ENCODE results near the gene CRELD2.

DNA sequence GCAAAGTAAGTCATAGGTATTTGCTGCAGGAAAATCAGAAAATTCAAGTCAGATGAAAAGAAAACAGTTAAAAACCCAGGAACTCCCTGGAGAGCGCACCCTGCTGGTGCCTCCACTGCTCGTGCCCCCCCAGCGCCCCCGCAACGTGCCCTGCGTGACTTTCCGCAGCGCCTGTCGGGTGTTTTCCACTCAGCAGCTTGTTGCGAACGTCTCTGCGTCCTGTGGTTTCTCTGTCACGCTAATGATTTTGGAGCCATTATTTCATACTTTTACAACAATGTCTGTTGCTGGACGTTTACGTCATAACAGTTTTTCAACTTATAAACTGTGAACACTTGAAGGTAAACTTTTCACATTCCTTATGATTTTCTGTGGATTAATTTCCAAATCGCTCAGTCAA is 5.0 kb downstream of the CRELD2 start:
- no peak for TF ChIP-seq ZNF384 (IDR thresholded peaks at IDR 0.05)
- TF ChIP-seq TARDBP (IDR thresholded peaks at IDR 0.05) = no peak
- TF ChIP-seq SUZ12 (IDR thresholded peaks at IDR 0.05) = no peak
- TF ChIP-seq FOXM1 (IDR thresholded peaks at IDR 0.05; ENCODE audit: borderline replicate concordance) = no peak
- TF ChIP-seq ELF4 (IDR thresholded peaks at IDR 0.05) = no peak
- TF ChIP-seq FOXA1 (IDR thresholded peaks at IDR 0.05) = no peak
- no peak for TF ChIP-seq HDGF (IDR thresholded peaks at IDR 0.05; ENCODE audit: borderline replicate concordance)
- no peak for TF ChIP-seq BHLHE40 (IDR thresholded peaks at IDR 0.05; ENCODE audit: borderline replicate concordance)
- TF ChIP-seq SP1 (IDR thresholded peaks at IDR 0.05) = no peak
- TF ChIP-seq LEF1 (IDR thresholded peaks at IDR 0.05; ENCODE audit: borderline replicate concordance) = no peak
- no peak for TF ChIP-seq L3MBTL2 (conservative IDR thresholded peaks at IDR 0.05)
- no peak for TF ChIP-seq NFRKB (IDR thresholded peaks at IDR 0.05)
- no peak for TF ChIP-seq FOXK2 (IDR thresholded peaks at IDR 0.05)
- TF ChIP-seq ARNT (IDR thresholded peaks at IDR 0.05) = no peak
